EH (cell line): ENCODE results near the gene PTPRN2.

Source experiments
- DNase-seq: peaks from one replicate; pipeline ENCODE4 v3.0.0-alpha.2; 2015; ENCODE audit warnings: low read depth

Gene PTPRN2

GRCh38 chr7:157538735-157539134 is 1048.9 kb downstream of the PTPRN2 start:
- DNase-seq, result no peak

DNA sequence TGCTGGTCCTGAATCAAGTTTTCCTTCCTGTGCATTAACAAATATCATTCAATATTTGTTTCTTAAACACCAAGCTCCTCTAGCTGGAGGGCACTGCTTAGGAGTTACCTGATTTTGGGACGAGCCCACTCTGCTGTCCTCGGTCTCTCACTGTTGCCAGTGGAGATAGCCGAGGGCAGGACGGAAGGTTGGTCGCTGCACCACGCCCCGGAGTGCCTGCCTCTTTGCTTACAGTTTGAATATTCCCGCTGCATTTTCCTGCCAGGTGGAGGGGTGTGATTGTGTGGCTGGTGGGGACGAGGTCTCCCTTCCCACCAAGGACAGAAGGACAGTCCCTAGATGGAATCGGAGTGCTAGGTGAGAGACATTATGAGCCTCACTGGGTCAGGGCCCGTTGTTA is 1049.3 kb downstream of the PTPRN2 start:
- no peak for DNase-seq

GRCh38 chr7:157537056-157537455 is 1050.6 kb downstream of the PTPRN2 start:
- DNase-seq, result no peak

DNA sequence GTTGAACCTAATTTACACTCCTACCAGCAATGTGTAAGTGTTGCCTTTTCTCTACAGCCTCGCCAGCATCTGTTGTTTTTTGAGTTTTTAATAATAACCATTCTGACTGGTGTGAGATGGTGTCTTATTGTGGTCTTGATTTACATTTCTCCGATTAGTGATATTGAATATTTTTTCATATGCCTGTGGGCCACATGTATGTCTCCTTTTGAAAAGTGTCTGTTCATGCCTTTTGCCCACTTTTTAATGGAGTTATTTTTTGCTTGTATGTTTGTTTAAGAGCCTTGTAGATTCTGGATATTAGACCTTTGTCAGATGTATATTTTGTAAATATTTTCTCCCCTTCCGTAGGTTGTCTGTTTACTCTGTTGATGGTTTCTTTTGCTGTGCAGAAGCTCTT is 1055.6 kb downstream of the PTPRN2 start:
- DNase-seq, result no peak

DNA sequence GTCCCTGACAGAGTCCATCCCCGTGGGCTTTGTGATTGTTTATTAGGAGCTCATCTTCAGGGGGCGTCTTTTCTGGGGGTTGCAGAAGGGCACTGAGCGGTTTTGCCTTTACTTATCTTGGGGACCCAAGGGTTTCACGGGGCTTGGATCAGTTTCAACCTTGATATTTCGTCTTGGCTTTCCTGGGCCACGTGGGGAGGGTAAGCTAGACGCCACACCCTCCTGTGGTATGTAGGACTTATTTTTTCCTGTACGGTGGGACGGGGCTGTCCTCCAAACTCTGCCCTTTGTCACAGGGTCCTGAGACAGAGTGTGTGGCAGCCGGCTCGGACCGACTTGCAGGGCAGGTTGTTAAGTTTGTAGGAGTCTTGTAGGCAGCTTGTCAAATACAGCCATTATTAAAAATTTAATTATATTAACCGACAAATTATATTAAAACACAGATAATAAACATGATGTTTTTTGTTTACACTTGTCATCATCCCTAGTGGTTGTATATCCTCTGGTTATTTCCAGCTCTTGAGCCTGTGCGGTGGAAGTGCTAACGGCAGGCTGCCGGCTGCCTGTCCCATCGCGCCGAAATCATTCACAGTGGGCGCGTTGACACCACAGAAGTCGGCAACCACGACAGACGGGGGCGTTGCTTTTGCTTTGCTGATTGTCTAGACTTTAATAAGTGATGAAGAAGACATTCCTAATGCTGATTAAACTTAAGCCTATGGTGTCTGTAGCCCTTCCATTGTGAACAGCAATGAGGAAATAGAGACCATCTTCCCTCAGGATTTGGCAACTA is 1057.7 kb downstream of the PTPRN2 start:
- no peak for DNase-seq

DNA sequence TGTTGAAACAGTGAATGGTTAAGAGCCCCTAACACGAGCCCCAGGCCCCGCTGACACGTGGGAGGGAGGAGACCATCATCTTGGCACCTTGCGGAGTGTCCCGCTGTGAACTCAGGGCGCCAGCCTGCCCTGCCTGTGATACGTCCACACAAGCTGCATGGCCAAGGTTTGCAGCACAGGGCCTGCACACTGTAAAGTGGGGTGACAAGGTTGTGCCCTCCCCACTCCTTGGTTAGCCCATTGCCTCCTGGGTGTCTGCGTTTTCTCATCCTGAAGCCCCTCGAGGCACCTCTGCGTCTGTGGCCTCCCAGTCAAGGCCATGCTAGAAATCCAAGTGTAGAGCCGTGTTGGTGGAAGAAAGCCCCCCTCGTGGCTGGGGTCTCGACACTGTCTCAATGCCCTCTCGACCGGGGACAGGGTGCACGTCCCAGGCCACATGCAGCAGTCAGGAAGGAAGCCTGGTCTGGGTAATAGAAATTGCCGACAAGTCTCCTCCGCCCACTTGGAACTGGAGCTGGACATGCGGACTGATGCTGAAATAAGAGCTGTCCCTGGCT is 1058.8 kb downstream of the PTPRN2 start:
- no peak for DNase-seq

DNA sequence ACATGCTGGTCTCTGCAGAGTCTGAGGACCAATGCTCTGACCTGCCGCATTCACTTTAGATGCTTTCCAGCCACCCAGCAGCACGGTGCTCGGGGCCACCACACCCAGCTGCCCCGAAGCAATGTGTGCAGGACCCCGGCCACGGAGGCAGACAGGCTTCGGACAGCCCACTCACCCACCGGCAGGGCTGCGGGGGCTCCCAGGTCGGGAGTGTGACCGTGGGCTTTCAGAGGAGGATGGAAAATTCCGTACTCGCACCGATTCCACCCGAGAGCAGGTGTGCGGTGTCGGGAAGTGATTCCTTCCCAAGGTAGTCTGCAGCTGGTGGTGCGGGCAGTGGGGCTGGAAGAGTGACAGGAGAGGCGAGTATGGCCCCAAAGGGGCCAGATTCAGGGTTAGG is 1059.9 kb downstream of the PTPRN2 start:
- no peak for DNase-seq

DNA sequence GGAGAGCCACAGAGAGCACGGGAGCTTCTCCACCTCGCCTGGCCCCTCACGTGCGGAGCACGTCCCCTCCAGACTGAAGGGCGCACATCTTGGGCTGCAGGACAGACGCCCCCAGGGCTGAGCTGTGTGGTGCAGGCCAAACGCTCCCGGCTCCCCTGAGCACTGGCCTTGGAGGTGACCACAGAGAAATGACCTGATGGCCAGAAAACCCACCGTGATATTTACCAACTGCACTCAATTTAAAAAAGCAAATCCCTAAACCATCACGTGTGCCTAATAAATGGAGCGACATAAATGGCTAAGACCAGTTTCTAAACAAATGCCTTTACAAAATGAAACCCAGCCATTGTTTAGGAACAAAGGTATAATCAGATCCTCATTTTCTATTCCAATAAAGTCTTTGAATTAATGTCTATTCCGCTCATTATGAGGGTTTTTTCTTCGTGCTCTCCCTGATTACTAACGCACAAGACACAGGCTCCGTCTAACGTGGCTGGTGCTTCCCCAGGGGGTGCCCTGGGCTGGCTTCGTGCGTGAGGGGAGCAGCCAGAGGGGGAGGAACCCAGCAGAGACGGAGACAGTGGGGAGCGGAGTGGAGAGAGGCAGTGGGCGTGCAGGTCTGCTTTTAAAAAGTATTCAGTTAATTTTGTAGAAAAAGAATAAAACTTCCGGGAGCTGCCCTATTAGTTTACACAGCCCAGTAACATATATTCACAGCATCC is 1060.5 kb downstream of the PTPRN2 start:
- no peak for DNase-seq

DNA sequence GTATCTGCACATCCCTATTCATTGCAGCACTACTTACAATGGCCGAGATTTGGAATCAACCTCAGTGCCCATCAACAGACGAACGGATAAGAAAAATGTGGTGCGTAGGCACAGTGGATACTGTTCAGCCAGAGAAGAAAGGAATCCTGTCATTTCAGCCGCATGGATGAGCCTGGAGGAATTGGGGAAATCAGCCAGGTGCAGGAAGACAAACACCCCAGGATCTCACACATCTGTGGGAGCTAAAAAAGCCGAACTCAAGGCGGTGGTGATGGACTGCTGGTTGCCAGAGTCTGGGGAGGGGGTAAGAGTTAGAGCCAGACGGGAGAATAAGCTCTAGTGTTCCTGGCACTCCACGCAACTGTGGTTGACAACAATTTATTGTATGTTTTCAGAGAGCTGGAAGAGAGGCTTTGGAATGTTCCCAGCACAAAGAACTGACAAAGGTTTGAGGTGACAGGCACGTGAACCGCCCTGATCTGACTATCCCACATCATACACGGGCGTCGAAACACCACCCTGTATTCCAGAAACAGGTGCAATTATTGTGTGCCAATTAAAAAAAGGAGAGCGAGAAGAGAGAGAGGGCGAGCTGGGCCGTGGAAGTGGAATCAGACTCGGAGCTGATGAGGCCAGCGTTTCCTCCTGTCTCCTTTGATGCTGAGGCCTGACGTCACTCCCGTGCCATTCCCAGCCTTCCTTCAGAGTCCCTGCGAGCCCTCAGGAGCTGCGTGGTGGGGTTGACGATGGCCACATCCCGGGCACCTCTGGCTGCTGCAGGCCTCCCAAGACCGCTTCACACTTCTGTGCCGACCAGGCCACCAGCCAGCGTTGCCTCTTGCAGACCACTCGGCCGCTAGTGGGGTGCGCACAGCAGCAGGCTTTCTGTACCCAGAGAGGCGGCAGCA is 1061.4 kb downstream of the PTPRN2 start:
- no peak for DNase-seq

- no peak for DNase-seq
Observed at GRCh38 chr7:157525491-157525915, 1062.1 kb downstream of the PTPRN2 start.

GRCh38 chr7:157524731-157525130 is 1062.9 kb downstream of the PTPRN2 start:
- DNase-seq, result no peak

DNA sequence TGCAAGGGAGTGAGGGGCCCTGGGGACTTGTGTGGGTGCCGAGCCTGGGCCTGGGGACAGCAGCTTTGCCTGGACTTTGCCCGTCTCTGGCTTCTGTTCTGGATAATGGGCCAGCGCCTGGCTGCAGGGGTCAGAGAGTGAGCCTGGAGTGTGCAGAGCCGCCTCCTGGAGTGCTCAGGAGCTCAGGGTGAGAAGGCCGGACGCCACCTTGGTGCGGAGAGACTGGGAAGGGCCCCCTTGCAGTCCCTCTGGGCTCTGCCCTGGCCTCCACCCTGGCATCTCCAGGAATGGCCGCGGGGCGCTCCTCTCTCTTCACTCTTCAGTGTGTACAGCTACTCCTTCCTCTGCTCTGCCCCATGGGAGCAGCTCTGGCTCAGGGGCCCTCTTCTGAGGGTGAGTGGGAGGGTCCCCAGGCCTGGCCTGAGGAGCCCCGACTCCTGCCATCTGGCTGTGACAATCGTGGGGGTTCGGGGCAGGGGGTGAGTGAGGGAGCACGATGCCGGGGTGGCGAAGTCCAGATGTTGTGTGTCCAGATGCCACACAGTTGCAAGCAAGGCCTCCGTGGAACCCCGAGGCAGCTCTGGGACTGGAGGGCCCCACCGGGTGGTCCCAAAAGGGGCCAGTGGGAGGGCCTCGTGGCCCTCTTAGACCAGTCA is 1063.7 kb downstream of the PTPRN2 start:
- no peak for DNase-seq

DNA sequence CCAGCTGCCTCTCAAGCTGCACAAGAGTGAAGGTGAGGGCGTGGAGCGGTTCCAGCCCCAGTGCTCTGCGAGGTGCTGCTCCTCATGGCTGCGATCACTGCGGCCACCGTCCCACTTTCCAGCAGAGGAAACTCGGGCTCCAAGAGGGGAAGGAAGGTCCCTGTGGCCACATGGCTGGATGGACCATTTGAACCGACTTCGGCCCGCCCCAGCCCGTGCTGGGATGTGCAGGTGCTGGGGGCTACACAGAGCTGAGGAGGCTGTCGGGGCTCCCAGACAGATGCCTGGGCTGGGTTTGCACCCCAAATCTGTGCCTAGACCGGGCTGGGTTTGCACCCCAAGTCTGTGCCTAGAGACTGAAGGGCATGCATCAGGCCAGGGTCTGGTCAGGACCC is 1064.3 kb downstream of the PTPRN2 start:
- DNase-seq, result no peak

DNA sequence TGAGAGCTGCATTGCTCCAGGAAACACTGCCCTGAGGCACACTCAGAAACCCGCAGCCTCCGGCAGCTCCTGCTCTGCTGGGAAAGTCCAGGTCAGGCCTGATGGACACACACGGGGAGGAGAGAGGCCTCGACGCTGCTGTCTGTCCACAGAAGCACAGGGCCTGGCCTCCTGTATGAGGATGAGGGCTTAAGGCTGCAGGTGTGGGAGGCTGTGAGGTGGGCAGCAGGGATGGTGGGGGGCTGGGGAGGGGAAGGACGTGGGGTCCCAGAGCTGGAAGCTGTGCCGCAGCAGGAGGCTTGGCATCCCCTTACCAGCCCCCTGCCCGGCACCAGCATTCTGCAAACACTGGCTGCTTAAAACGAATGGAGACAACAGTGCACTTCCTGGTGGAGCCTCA is 1064.7 kb downstream of the PTPRN2 start:
- DNase-seq, result no peak

DNA sequence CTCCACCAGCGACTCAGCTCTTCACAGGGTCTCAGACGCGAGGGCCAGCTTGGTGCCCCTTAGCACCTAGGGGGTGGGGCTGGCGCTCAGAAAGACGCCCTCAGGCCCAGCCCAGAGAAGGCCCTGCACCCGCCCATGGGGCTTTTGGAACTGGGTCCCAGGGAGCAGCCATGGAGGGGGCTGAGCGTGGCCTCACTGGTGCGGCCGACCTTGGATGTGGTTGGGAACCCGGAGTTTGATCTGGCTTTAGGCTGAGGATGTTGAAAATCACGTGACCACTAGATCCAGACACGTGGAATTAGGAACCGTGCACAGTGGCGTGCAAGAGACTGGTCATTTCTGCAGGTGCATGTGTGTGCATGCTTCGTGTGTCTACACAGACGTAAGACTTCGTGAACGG is 1065.4 kb downstream of the PTPRN2 start:
- no peak for DNase-seq

DNA sequence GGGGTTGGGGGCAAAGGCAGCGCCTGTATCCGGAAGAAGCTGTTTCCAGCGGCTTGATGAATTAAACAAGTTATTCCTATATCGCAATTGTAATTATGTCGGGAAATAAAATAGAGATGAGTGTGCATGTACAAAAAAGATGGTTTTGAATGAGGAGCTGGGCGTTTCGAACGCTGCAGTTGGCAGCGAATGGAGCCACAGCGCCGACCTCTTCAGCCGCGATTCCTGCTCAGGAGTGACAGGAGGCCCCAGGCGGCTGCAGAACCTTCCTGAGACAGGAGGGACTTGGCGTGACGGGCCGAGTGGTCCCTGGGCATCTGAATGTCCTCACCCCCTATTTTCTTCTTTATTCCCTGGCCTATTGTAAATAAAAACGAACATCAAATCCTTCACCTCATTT is 1065.9 kb downstream of the PTPRN2 start:
- DNase-seq, result no peak

- DNase-seq, result no peak
Observed at GRCh38 chr7:157521061-157521731, 1066.4 kb downstream of the PTPRN2 start.

DNA sequence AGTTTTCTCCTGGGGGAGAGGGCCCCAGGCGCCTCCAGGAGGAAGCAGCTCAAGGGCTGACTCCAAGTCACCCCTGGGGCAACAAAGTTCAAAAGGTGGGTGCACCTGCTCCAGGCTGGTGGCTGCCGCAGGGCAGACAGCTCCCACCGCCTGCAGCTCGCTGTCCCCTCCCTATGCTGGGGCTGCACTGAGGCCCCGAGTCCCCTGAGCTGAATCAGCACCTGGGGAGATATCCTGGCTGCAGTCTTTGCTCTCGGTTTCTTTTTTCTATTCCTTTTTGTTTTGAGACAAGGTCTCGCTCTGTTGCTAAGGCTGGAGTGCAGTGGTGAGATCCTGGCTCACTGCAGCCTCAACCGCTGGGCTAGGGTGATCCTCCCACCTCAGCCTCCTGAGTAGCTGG is 1067.4 kb downstream of the PTPRN2 start:
- DNase-seq, result no peak

GRCh38 chr7:157519798-157520244 is 1067.8 kb downstream of the PTPRN2 start:
- DNase-seq, result no peak

DNA sequence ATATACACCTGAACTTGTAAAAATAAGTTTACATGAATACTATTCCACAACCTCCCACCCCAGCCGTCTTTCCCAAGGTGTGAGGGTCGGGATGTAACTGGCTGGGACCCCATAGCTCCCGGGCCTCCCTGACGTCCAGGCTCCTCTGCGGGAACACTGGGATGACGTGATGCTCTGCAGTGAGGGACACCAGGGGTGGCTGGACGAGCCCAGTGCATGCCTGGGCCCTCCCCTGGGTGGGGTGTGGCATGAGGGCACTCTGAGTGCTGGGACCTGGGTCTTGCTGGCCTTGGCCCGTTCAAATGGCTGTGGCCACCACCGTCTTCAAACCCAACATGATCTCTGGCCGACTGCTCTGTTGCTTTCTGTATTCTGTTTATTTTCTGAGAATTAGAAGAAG is 1068.4 kb downstream of the PTPRN2 start:
- DNase-seq, result no peak
